Natural killer cell (primary cell): ENCODE data around the gene LTC4S. TPM values are rescaled to one million over a fixed set of nuclear protein-coding genes. Genes with fewer than 3 reads are reported as not detected.

ENCODE experiments used
- ATAC-seq, 3 donors: fragments of 150-1000 bp in 2 of 3; fragments of 200-7000 bp in 1 of 3; cut with Tn5 transposase; 1 replicate in 1 of 3; 2 replicates in 2 of 3; pipeline ENCODE4 v1.10.0; 2021; ENCODE audit warnings: mild to moderate bottlenecking in 2 of 3, moderate library complexity in 2 of 3
- DNase-seq, 2 donors: peaks; one replicate each; pipeline versions ENCODE4 v3.0.0 to v3.0.0-alpha.2; 2013 to 2021; ENCODE audit warnings: mixed read lengths in 1 of 2
- H3K27ac ChIP-seq: one replicate; pipeline ENCODE4 v1.5.1; 2013; ENCODE audit warnings: mild to moderate bottlenecking, low read length
- H3K27me3 ChIP-seq: one replicate; pipeline ENCODE4 v1.6.1; 2013; ENCODE audit warnings: low read length; ENCODE audit not compliant: control insufficient read depth, insufficient read depth
- H3K36me3 ChIP-seq: one replicate; pipeline ENCODE4 v1.6.1; 2013; ENCODE audit warnings: low read length; ENCODE audit not compliant: control insufficient read depth, insufficient read depth
- H3K4me1 ChIP-seq: one replicate; pipeline ENCODE4 v1.6.1; 2013; ENCODE audit warnings: low read length; ENCODE audit not compliant: control insufficient read depth, insufficient read depth
- H3K4me3 ChIP-seq: one replicate; pipeline ENCODE4 v1.5.1; 2013; ENCODE audit warnings: low read length
- H3K9me3 ChIP-seq: one replicate; pipeline ENCODE4 v1.6.1; 2013; ENCODE audit warnings: low read length; ENCODE audit not compliant: control insufficient read depth, insufficient read depth
- H3K27ac Mint-ChIP-seq, 2 donors: one replicate each; pipeline ENCODE4 v1.8.0; 2022; ENCODE audit warnings: mild to moderate bottlenecking in 2 of 2, mixed read lengths in 2 of 2, moderate library complexity in 1 of 2
- H3K27me3 Mint-ChIP-seq, 2 donors: one replicate each; pipeline ENCODE4 v1.8.0; 2022; ENCODE audit warnings: low read depth in 2 of 2, mixed read lengths in 2 of 2
- H3K36me3 Mint-ChIP-seq: one replicate; pipeline ENCODE4 v1.8.0; 2022; ENCODE audit warnings: mixed read lengths
- H3K4me1 Mint-ChIP-seq, 2 donors: one replicate each; pipeline ENCODE4 v1.8.0; 2022; ENCODE audit warnings: mixed read lengths in 2 of 2
- H3K4me3 Mint-ChIP-seq: one replicate; pipeline ENCODE4 v1.8.0; 2022; ENCODE audit warnings: mild to moderate bottlenecking, moderate library complexity, mixed read lengths
- H3K9me3 Mint-ChIP-seq, 2 donors: one replicate each; pipeline ENCODE4 v1.8.0; 2022; ENCODE audit warnings: mixed read lengths in 2 of 2
- WGBS: methylation state at CpG from one replicate; pipeline ENCODE4 v1.1.7; 2013; ENCODE audit warnings: missing lambda C conversion rate; ENCODE audit not compliant: insufficient coverage; 5-methylcytosine and 5-hydroxymethylcytosine counted together
- intact Hi-C: fragments of 100-400 bp; cut with micrococcal nuclease; formaldehyde crosslinking; loops from one replicate; pipeline ENCODE4 v1.14.2; 2022
- total RNA-seq, 4 donors: library from RNA; stranded (reverse); fragments of 120-200 nt in 1 of 4; gene quantifications; one replicate each; pipeline versions ENCODE4 v1.2.3 to v1.2.4, GENCODE V29; 2013 to 2022
- TF ChIP-seq, protein P1 (sequence below): fragments of 200-600 bp; IDR thresholded peaks from one replicate; pipeline ENCODE4 v1.8.0; 2022; ENCODE audit warnings: antibody characterized with exemption

LTC4S gene
- total RNA-seq, 3 donors from 2014 or later (not counting 1 experiment from before 2014, with no cell fraction given), result 3.0 to 5.4 (median 3.5) TPM

DNA sequence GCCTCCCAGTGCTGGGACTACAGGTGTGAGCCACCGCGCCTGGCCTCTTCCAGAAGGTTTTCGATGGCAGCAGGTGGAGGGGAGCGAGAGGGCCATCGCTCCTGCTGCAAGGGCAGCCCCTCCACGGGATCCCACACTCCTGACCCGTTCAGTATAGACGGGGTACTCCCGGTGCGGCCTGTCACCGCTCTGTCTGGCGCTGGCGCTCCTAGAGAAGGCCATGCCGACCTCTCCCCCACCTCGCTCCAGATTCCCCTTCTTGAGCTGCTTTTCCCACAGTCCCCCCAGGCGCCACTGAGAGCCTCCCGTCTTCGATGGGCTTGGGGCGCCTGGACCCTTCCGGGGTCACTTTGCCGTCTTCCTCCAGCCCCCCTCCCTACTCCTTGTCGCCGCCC, 22.6 kb downstream of the LTC4S start:
- Mint-ChIP-seq H3K4me1 (peaks cover 10 to 27% of the 10 kb centered on the region in 2 donors), H3K27me3 (peaks cover 0 to 3% of the 10 kb centered on the region in 2 donors), H3K36me3 (no peaks in the 10 kb centered on the region), H3K27ac (peak overlapping the region in 1 of 2 donors; percentile 97), H3K9me3 (no peaks in the 10 kb centered on the region), H3K4me3 (peak overlapping the region; percentile 25)
- no peak for DNase-seq
- Histone ChIP-seq H3K4me3 (no peak overlapping the region), H3K4me1 (peaks cover 42% of the 10 kb centered on the region), H3K27me3 (no peaks in the 10 kb centered on the region), H3K9me3 (no peaks in the 10 kb centered on the region), H3K36me3 (no peaks in the 10 kb centered on the region), H3K27ac (no peak overlapping the region)
- intact Hi-C loops, result no loop called here
- ATAC-seq, result no peak
- WGBS, result 71% methylated on average over 23 of the region's 23 CpGs
- TF ChIP-seq, protein P1, sequence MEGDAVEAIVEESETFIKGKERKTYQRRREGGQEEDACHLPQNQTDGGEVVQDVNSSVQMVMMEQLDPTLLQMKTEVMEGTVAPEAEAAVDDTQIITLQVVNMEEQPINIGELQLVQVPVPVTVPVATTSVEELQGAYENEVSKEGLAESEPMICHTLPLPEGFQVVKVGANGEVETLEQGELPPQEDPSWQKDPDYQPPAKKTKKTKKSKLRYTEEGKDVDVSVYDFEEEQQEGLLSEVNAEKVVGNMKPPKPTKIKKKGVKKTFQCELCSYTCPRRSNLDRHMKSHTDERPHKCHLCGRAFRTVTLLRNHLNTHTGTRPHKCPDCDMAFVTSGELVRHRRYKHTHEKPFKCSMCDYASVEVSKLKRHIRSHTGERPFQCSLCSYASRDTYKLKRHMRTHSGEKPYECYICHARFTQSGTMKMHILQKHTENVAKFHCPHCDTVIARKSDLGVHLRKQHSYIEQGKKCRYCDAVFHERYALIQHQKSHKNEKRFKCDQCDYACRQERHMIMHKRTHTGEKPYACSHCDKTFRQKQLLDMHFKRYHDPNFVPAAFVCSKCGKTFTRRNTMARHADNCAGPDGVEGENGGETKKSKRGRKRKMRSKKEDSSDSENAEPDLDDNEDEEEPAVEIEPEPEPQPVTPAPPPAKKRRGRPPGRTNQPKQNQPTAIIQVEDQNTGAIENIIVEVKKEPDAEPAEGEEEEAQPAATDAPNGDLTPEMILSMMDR, result no peak

- TF ChIP-seq, protein P1, result no peak
- Histone ChIP-seq H3K9me3 (no peaks in the 10 kb centered on the region), H3K4me1 (peaks cover 44% of the 10 kb centered on the region), H3K36me3 (no peaks in the 10 kb centered on the region), H3K27ac (no peak overlapping the region), H3K27me3 (no peaks in the 10 kb centered on the region), H3K4me3 (no peak overlapping the region)
- H3K9me3 Mint-ChIP-seq, result no peaks in the 10 kb centered on the region
- peaks cover 0 to 3% of the 10 kb centered on the region in 2 donors for H3K27me3 Mint-ChIP-seq
- H3K4me3 Mint-ChIP-seq, result peak overlapping the region; percentile 66
- H3K4me1 Mint-ChIP-seq, result peaks cover 15 to 33% of the 10 kb centered on the region in 2 donors
- peak overlapping the region; percentile 97 to 98 for H3K27ac Mint-ChIP-seq
- H3K36me3 Mint-ChIP-seq, result no peaks in the 10 kb centered on the region
- intact Hi-C loops, result no loop called here
- DNase-seq (no peak), ATAC-seq (no peak)
- WGBS, result 4% methylated on average over 72 of the region's 72 CpGs
These were observed 23.1 kb downstream of the LTC4S start for GRCh38 chr5:179816796-179817469.

DNA sequence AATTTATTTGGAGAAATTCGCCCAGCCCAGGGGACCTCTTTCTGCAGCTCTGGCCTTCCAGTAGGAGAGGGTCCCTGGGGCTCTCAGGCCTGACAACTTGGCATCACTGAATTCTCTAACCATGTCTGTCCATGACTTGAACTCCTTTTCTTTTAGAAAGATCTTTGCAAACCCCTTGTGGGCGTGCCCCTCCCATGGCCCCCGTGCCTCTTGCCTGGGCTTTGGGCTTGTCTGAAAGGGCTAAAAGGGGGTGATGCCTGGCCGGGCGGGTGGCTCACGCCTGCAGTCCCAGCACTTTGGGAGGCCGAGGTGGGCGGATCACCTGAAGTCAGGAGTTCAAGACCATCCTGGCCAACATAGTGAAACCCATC, 23.7 kb downstream of the LTC4S start:
- no peaks in the 10 kb centered on the region for H3K9me3 Mint-ChIP-seq
- H3K36me3 ChIP-seq, result no peaks in the 10 kb centered on the region
- ATAC-seq, result no peak
- peaks cover 20 to 38% of the 10 kb centered on the region in 2 donors for H3K4me1 Mint-ChIP-seq
- H3K9me3 ChIP-seq, result no peaks in the 10 kb centered on the region
- H3K27ac ChIP-seq, result no peak overlapping the region
- TF ChIP-seq, protein P1, result no peak
- H3K36me3 Mint-ChIP-seq, result no peaks in the 10 kb centered on the region
- H3K27ac Mint-ChIP-seq, result peak overlapping the region; percentile 97 to 98
- peaks cover 49% of the 10 kb centered on the region for H3K4me1 ChIP-seq
- no peaks in the 10 kb centered on the region for H3K27me3 ChIP-seq
- peaks cover 0 to 3% of the 10 kb centered on the region in 2 donors for H3K27me3 Mint-ChIP-seq
- no peak for DNase-seq
- peak overlapping the region; percentile 66 for H3K4me3 Mint-ChIP-seq
- intact Hi-C loops, result no loop called here
- 91% methylated on average over 8 of the region's 8 CpGs for WGBS
- H3K4me3 ChIP-seq, result no peak overlapping the region
